ENCODE measurements around the gene EML6. TPM values are rescaled to one million over a fixed set of nuclear protein-coding genes. Genes with fewer than 3 reads are reported as not detected.

Gene EML6
- total and polyA plus RNA-seq, 2 of the 8 experiments (the other 6 are each of a cell fraction or from before 2014, with no cell fraction given) = 1.2 to 1.6 TPM

GRCh38 chr2:54948120-54948519 lies 224.7 kb downstream of the EML6 start (continued):
- TF ChIP-seq RBBP5 (IDR thresholded peaks at IDR 0.05; ENCODE audit: borderline replicate concordance, low read depth, low read length) = no peak
